Gastrocnemius medialis (tissue), 4 donors: ENCODE measurements around the gene ECT2L. TPM values are rescaled to one million over a fixed set of nuclear protein-coding genes. Genes with fewer than 3 reads are reported as not detected.

ENCODE experiments used
- ATAC-seq, 2 donors: fragments of 150-250 bp; one replicate each; pipeline ENCODE4 v1.9.1; 2016
- DNase-seq, 2 donors: peaks; one replicate each; pipeline ENCODE4 v3.0.0-alpha.2; 2019
- H3K27ac ChIP-seq, 4 donors: fragments of 200-600 bp; sonication (generic); 1 replicate in 1 of 4; 2 replicates in 3 of 4; pipeline ENCODE4 v1.5.1; 2016 to 2018; ENCODE audit warnings: mild to moderate bottlenecking in 2 of 4, moderate library complexity in 1 of 4
- H3K27me3 ChIP-seq, 3 donors: fragments of 200-600 bp; sonication (generic) in 2 of 3; 1 replicate in 1 of 3; 2 replicates in 2 of 3; pipeline versions ENCODE4 v1.5.1 to v1.6.0; 2016 to 2019; ENCODE audit warnings: mild to moderate bottlenecking in 1 of 3, moderate library complexity in 1 of 3
- H3K36me3 ChIP-seq, 2 donors: fragments of 200-600 bp; sonication (generic) in 1 of 2; one replicate each; pipeline ENCODE4 v1.5.1; 2017 to 2018
- H3K4me1 ChIP-seq, 2 donors: fragments of 200-600 bp; sonication (generic) in 1 of 2; one replicate each; pipeline ENCODE4 v1.5.1; 2016 to 2017; ENCODE audit warnings: mild to moderate bottlenecking in 2 of 2
- H3K4me3 ChIP-seq, 4 donors: fragments of 200-600 bp; sonication (generic) in 3 of 4; 1 replicate in 1 of 4; 2 replicates in 3 of 4; pipeline ENCODE4 v1.5.1; 2016 to 2019; ENCODE audit warnings: mild to moderate bottlenecking in 2 of 4
- H3K9me3 ChIP-seq, 3 donors: fragments of 200-600 bp; sonication (generic) in 2 of 3; 1 replicate in 1 of 3; 2 replicates in 2 of 3; pipeline ENCODE4 v1.5.1; 2016 to 2019
- CTCF ChIP-seq, 5 experiments: fragments of 450-650 bp in 3 of 5; fragments of 200-600 bp in 2 of 5; sonication (generic) in 2 of 5; IDR thresholded peaks in 4 of 5; conservative IDR thresholded peaks in 1 of 5; 1 replicate in 4 of 5; 2 replicates in 1 of 5; pipeline ENCODE4 v1.5.1; 2016 to 2019; ENCODE audit warnings: antibody characterized with exemption in 5 of 5, mild to moderate bottlenecking in 3 of 5, moderate library complexity in 3 of 5
- POLR2A ChIP-seq, 2 donors: fragments of 450-650 bp; IDR thresholded peaks; one replicate each; pipeline ENCODE4 v1.6.1; 2017; ENCODE audit warnings: antibody characterized with exemption in 2 of 2, mild to moderate bottlenecking in 2 of 2, moderate library complexity in 2 of 2
- in situ Hi-C, 4 donors: fragments of 200-750 bp; cut with MboI; loops; one replicate each; pipeline versions ENCODE4 v1.15.0 to v1.8.0; 2017; ENCODE audit warnings: low sequenced_read_pairs in 4 of 4
- intact Hi-C: fragments of 100-400 bp; cut with DNase I; formaldehyde crosslinking; loops from one replicate; pipeline ENCODE4 v1.15.1; 2023; ENCODE audit warnings: low total_unique reads
- total RNA-seq, 4 donors: library from RNA; depleted of rRNA; stranded (reverse); fragments of >200 nt; gene quantifications; one replicate each; pipeline versions ENCODE4 v1.1.0 to v1.2.3, GENCODE V29; 2016

Gene ECT2L
- total RNA-seq, 4 donors from 2014 or later, result not detected

- H3K27me3 ChIP-seq, result no peaks in the 10 kb centered on the region
- in situ Hi-C loops (no loop called here), intact Hi-C loops (no loop called here)
- H3K36me3 ChIP-seq, result no peaks in the 10 kb centered on the region
- ATAC-seq (no peak), DNase-seq (no peak)
- no peaks in the 10 kb centered on the region for H3K4me1 ChIP-seq
- TF ChIP-seq CTCF (IDR thresholded peaks at IDR 0.05 in 4 of 5, conservative IDR thresholded peaks at IDR 0.05 in 1 of 5) (no peak), POLR2A (IDR thresholded peaks at IDR 0.05) (no peak)
- H3K4me3 ChIP-seq, result no peak overlapping the region
- H3K27ac ChIP-seq, result no peak overlapping the region
- no peaks in the 10 kb centered on the region for H3K9me3 ChIP-seq
Measured at GRCh38 chr6:138865480-138866109, 69.7 kb downstream of the ECT2L start.

DNA sequence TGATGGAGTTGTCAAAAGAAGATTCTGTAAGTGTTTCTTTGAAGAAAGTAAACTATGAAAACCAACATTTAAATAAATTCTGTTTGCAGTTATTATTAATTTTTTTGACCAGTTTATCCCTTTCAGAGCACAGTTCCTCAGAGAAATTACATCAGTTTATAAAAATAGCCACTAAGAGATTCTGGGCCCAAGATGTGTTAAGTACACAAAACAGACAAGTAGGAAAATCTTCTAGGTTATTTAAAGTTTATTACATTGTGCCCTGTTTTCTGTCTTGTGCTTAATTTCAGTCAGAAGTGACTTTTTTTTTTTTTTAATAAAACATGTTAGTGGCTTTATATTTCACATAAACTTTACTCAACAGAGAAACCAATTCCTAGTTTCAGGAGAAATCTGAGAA lies 72.3 kb downstream of the ECT2L start:
- intact Hi-C loops (no loop called here), in situ Hi-C loops (no loop called here)
- Histone ChIP-seq H3K27ac (no peak overlapping the region), H3K4me3 (no peak overlapping the region), H3K4me1 (no peaks in the 10 kb centered on the region), H3K36me3 (no peaks in the 10 kb centered on the region), H3K9me3 (no peaks in the 10 kb centered on the region), H3K27me3 (no peaks in the 10 kb centered on the region)
- TF ChIP-seq CTCF (IDR thresholded peaks at IDR 0.05 in 4 of 5, conservative IDR thresholded peaks at IDR 0.05 in 1 of 5) (no peak), POLR2A (IDR thresholded peaks at IDR 0.05) (no peak)
- ATAC-seq (no peak), DNase-seq (no peak)

DNA sequence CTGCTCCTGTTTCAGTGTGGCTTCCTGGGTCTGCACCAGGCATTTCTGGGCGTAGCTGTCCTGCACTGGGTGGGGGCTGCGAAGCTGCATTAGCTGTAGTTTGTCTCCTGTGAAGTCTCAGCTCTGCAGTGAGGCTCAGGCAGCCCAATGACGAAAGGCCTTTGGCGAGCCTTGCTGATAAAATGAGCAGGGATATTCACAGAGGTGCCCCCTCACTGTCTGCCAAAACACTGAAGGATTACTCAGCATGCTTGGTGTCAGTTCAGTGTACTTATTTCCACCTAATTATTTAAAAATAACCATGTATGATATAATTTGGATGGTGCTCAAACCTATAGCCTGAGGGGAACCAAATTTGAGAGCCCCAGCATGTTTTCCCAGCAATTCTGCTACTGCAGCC lies 73.5 kb downstream of the ECT2L start:
- DNase-seq (no peak), ATAC-seq (no peak)
- Histone ChIP-seq H3K27me3 (no peaks in the 10 kb centered on the region), H3K4me3 (no peak overlapping the region), H3K4me1 (no peaks in the 10 kb centered on the region), H3K9me3 (no peaks in the 10 kb centered on the region), H3K36me3 (no peaks in the 10 kb centered on the region), H3K27ac (no peak overlapping the region)
- intact Hi-C loops (no loop called here), in situ Hi-C loops (no loop called here)
- no peak for TF ChIP-seq POLR2A (IDR thresholded peaks at IDR 0.05)
- no peak for TF ChIP-seq CTCF (IDR thresholded peaks at IDR 0.05 in 4 of 5, conservative IDR thresholded peaks at IDR 0.05 in 1 of 5)

GRCh38 chr6:138873191-138873590 lies 77.3 kb downstream of the ECT2L start:
- DNase-seq (no peak), ATAC-seq (no peak)
- in situ Hi-C loops, result no loop called here
- H3K4me1 ChIP-seq, result no peaks in the 10 kb centered on the region
- H3K27ac ChIP-seq, result no peak overlapping the region
- no peaks in the 10 kb centered on the region for H3K36me3 ChIP-seq
- no peak overlapping the region for H3K4me3 ChIP-seq
- intact Hi-C loops, result no loop called here
- TF ChIP-seq CTCF (IDR thresholded peaks at IDR 0.05 in 4 of 5, conservative IDR thresholded peaks at IDR 0.05 in 1 of 5), result no peak
- TF ChIP-seq POLR2A (IDR thresholded peaks at IDR 0.05), result no peak
- no peaks in the 10 kb centered on the region for H3K27me3 ChIP-seq
- no peaks in the 10 kb centered on the region for H3K9me3 ChIP-seq
